GM10847 (cell line): ENCODE data around the gene POU3F1.

Experiments
- POLR2A ChIP-seq: IDR thresholded peaks from 2 replicates; pipeline ENCODE4 v1.6.1; 2011; ENCODE audit not compliant: insufficient read length; ENCODE audit errors: extremely low read depth

The POU3F1 gene

DNA sequence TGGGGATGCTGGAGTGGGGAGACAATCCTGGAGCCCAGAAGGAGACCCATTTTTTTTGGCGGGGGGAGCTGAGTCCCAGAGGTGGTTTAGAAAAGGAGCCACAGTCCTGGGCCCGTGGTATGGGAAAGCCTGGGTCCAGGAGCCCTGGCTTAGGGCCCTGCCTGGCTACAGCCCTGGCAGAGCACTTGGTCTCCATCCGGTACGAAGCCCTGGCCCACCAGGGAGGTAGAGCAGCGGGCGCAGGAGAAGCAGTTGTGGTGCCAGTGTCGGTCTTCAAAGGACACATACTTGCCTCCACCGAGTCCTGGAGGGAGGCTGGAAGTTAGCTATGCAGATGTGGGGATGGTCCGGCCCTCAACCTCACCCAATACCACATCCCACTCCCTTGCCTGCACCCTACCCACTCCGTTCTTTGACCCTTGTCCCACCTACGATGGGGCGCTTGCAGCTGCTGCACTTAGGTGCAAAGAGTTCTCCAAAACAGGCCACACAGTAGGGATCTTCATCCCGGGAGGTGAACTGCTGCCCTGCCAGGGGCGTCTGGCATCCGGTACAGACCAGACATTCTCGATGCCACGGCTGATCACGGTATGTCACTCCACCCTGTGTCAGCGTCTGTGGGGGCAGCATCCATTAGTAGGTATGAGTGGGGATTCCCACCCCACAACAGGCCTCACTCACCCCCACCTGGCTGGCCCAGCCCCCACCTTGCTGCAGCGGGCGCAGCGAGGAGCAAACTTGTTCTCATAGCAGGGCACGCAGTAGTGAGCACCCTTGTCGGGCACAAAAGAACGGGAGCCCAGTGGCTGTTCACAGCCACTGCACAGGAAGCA is 49.1 kb downstream of the POU3F1 start:
- no peak for TF ChIP-seq POLR2A

DNA sequence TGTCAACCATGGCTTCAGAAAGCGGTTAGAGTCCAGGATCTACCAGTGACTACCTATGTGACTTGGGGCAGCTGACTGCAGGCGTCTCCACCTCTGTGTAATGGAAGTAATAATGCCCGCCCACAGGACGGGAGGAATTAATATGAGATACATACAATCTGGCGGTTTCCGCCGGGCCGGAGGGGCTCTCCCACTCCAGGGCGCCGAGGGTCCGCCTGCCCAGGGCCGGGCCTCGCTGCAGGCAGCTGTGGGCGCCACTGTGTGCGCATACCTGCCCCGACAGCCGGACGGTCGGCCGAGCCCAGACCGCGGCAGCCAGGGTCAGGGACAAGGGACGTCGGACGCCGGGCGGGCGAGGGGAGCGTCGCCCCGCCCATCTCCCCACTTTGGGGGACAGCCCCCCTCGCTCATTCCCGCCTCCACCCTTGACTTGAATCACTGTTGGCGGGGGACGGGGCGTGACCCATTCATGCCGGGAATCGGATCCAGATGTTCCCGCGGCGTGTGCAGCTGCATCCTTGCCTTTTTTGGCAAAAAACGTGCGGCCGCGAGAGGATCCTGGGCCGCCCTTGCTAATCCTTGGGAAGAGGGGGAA is 50.7 kb downstream of the POU3F1 start:
- no peak for TF ChIP-seq POLR2A

DNA sequence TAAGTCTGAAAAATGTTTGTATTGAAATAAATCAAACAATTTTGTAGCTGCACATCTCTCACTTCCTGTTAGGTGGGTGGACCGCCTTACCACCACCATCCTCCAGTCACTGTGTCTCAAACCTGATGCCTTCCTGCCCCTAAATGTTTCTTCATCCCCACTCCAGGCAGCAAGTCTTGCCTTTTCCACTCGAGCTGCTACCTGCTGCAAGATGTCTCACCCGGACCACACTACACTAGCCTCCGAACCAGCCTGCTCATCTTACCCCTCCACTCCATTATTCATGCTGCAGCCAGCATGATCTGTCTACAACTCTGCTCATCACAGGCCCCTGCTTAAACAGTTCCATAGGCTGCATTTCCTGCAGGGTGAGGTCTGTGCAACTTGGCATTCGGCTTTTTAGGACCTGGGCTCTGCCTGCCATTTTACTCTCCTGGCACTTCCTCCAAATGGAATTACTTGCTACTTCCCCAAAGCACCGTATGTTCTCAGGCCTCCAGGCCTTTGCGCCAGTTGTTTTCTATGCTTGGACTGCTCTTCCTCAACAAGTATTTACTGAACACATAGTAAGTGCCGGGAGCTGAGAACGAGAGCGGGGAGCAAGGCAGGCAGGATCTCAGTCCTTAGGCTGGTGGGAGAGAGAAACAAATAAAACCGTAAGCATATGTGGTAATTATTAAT is 51.6 kb downstream of the POU3F1 start:
- TF ChIP-seq POLR2A: no peak
